ENCODE data around the gene PSD2.

The PSD2 gene

DNA sequence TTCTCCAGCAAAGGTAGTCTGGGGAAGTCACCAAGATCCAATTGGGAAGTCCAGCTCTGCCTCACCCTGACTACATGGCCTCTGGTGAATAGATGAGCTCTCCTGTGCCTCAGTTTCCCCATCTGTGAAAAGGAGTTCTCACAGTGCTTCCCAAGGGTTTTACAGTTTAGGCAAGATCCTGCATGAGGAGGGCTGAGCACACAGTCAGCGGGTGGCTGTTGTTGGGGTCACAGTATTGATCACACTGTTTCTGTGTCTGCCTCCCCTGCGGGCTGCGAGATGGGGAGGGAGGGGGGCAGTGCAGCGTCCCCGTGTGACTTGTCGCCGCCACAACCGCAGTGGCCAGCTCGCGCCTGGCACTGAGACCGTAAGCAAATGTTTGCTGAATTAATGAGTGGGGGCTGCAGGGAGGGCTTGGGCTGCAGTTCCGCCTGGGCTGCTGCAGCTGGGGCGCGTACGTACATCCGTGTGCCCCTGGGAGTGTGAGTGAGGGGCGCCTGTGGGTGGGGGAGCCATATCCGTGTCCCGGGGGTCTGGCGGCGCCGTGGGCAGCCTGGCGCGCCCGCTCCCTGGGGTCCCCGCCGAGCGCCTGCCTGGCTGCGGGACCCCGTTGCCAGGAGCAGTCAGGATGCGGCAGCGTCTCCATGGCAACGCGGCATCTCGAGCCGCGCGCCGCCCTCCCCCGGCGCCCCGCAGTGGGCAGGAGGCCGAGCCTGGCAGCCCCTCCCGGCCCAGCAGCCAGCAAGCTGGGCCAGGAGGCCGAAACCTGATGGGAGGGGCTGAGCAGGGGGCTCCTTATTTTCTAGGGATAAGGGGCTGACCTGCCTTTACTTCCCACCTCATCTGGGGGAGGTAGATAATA is 31.4 kb upstream of the PSD2 start:
- peak in 11 of 14 donors; percentile 38 to 87 (median 79) for DNase-seq

DNA sequence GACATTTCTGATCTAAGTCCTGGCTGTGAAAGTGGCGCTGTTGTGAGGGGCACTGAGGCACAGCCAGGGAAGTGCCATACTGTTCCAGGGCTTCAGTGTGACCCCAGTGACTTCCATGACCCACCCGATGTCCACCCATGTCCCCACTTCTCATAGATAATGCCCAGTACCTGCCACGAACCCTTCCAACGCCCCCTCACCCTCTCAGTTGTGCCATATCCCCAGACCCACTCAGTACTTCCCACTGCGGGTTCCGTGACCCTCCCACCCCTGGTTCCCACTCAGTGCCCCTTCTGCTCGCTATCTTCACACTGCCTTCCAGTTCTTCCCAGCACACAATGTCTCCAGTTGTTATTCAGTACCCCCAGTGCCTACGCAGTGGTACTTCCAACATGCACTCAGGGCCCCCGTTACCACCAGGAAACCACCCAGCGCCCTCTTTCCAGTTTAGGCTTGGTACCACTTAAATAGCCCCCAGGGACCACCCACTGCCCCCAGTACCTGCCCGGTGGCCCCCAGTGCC is 30.7 kb upstream of the PSD2 start:
- no peak for DNase-seq

- DNase-seq, result peak in 12 of 14 donors; percentile 34 to 98 (median 91)
These were observed 30.0 kb upstream of the PSD2 start for GRCh38 chr5:139765409-139766217.

GRCh38 chr5:139767960-139768359 is 27.6 kb upstream of the PSD2 start:
- DNase-seq, result no peak

GRCh38 chr5:139768807-139769465 is 26.7 kb upstream of the PSD2 start:
- no peak for DNase-seq

GRCh38 chr5:139769477-139769876 is 26.1 kb upstream of the PSD2 start:
- no peak for DNase-seq

- no peak for DNase-seq
These were observed 24.9 kb upstream of the PSD2 start for GRCh38 chr5:139770722-139771121.

DNA sequence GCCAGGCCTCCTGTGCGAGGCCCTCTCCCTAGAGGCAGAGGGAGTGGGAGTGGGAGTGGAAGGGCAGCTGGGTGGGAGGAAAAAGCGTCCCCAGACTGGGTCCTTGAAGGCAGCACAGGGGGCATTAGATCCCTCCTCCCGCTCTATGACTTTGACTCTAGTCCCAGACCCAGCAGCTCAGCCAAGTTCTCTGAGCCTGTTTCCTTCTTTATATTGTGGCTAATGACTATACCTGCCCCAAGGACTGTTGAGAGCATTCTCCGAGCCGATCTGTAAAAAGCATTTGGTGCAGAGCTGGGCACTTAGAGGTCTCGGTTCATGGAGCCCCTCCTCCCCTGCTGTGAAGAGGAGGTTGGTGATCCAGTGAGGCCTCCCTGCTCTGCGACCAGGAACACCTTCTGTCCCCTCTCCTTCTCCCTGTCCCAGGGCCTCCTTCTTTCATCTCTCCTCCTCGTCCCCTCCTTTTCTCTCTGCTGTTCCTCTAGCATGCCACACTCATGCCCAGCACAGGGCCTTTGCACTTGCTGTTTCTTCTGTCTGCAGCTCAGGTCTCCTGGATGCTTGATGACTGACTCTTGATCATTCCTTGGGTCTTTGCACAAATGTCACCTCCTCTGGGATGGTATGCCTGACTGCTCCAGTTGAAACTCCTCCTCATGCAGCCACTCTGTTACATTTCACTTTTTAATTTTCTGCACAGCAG is 23.4 kb upstream of the PSD2 start:
- DNase-seq, result no peak

DNA sequence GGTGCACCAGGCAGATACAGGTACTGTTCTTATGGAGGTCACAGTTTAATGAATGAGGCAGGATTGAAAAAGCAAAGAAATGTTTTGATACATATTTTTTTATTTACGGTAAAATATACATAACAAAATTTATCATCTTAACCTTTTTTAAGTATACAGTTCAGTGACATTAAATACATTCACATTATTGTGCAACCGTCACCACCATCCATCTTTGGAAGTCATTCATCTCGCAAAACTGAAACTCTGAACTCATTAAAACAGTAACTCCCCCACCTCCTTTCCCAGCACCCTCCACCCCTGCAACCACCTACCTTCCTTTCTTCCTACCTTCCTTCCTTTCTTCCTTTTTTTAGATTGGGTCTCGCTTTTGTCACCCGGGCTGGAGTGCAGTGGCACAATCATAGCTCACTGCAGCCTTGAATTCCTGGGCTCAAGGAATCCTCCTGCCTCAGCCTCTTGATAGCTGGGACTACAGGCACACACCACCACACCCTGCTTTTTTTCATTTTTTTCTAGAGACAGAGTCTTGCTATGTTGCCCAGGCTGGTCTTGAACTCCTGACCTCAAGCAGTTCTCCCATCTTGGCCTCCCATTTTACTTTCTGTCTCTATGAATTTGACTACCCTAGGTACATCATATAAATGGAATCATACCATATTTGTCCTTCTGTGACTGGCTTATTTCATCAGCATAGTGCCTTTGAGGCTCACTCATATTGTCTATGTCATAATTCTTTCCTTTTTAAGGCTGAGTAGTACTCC is 22.5 kb upstream of the PSD2 start:
- no peak for DNase-seq

DNA sequence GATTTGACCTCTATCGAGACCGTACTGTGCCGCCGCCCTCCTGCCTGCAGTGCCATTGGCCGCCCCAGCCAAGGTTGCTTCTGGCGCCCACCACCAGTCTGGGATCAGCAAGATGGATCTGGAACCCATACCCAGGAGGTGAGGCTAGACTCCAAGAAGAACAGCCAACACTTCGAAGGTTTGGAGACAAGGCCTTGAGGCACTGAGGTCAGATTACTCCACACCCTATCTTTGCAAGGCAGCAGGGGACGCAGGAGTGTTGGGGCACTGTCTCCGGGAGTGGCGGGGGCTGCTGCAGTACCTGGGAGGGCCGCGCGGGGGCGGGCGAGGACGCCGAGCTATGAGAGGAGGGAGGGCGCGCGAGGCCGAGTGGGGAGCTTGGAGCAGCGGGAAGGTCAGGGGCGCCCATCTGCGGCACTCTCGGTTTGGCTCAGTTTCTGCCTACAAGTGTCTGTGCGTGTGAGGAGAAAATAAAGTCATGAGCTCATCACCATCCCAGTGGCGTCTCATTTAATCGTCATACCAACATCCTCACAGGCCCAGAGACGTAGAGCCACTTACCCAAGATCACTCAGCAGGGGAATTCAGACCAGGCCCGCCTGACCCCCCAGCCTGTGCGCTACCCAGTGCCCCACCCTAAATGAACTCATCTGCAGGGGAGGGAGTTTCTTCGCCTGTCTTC is 20.5 kb upstream of the PSD2 start:
- peak in 9 of 14 donors; percentile 27 to 74 (median 48) for DNase-seq

GRCh38 chr5:139775872-139776271 is 19.7 kb upstream of the PSD2 start:
- DNase-seq, result no peak

GRCh38 chr5:139776861-139777260 is 18.7 kb upstream of the PSD2 start:
- no peak for DNase-seq

GRCh38 chr5:139783436-139783965 is 12.1 kb upstream of the PSD2 start:
- no peak for DNase-seq

DNA sequence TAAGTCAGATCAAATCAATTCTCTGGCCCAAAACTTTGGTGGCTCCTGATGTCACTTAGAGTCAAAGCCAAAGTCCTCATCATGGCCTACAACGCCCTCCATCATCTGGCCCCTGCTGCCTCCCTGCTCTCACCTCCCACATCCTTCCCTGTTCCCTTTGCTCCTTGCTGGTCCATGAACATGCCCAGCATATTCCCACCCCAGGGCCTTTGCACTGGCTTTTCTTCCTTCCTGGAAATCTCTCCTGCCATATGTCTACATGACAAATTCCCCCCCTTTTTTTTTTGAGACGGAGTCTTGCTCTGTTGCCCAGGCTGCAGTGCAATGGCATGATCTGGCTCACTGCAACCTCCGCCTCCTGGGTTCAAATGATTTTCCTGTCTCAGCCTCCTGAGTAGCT is 11.1 kb upstream of the PSD2 start:
- no peak for DNase-seq

- no peak for DNase-seq
These were observed 8.4 kb upstream of the PSD2 start for GRCh38 chr5:139787257-139787567.

- peak; percentile 44 to 97 (median 90) for DNase-seq
These were observed 7.9 kb upstream of the PSD2 start for GRCh38 chr5:139787568-139788293.

- peak in 13 of 14 donors; percentile 70 to 97 (median 90) for DNase-seq
These were observed 7.2 kb upstream of the PSD2 start for GRCh38 chr5:139788294-139788910.

DNA sequence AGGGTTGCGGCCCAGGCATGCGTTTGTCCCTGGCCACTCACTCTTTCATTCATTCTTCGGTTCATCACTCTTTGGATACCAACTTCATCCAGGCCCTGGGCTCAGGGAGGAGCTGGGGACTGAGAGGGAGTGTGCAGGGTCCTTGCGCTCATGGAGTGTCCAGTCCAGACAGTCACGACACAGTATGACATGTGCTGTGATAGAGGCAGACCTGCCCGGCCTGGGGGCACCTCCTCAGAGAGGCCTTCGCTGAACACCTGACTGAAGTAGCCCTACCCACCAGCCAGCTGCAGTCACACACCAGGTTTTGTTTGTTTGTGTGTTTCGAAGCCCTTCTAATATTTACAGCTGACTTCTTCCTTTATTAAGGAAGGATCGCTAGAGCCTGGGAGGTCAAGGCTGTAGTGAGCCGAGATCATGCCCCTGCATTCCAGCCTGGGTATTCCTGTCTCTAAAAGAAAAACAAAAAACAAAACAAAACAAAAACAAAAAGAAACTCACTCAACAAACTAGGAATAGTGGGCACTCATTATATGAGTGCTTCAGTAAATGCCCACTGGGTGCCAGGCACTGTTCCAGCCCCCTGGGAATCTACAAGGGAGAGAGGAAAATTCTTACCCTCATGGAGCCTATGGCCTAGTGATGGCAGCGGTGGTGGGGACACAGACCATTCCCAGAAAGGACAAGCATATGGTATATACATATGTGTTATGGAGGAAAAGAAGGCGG is 6.3 kb upstream of the PSD2 start:
- peak in 1 of 14 donors; percentile 61 for DNase-seq

DNA sequence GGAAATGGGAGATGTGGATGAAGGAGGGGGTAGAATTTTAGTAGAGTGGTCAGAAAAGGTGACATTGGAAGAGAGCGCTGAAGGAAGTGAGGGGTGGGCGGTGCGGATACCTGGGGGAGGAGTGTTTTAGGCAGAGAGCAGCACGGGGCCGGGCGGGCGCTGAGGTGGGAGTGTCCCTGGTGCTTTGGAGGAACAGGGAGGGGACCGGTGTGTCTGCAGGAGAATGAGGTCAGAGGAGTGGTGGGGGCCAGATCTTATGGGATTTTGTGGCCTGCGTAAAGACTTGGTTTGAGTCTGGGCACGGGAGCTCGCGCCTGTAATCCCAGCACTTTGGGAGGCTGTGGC is 5.8 kb upstream of the PSD2 start:
- no peak for DNase-seq
